GM12878 (cell line): ENCODE data around the gene SRCAP. TPM values are rescaled to one million over a fixed set of nuclear protein-coding genes. Genes with fewer than 3 reads are reported as not detected.

Source experiments
- CREB1 ChIP-seq: IDR thresholded peaks from 2 replicates; pipeline ENCODE4 v1.6.1; 2012; ENCODE audit warnings: low read depth, mild to moderate bottlenecking, inconsistent platforms
- HCFC1 ChIP-seq: fragments of 150-350 bp; IDR thresholded peaks from 2 replicates; pipeline ENCODE4 v1.6.1; 2014; ENCODE audit warnings: low read length
- HDAC6 ChIP-seq: fragments of 200-600 bp; sonication (generic); IDR thresholded peaks from one replicate; pipeline ENCODE4 v1.8.0; 2017; ENCODE audit warnings: antibody characterized with exemption; ENCODE audit not compliant: unreplicated experiment
- MEF2A ChIP-seq: IDR thresholded peaks from 2 replicates; pipeline ENCODE4 v1.6.1; 2011; ENCODE audit warnings: low read depth, mild to moderate bottlenecking, low read length, moderate library complexity; ENCODE audit not compliant: insufficient read depth
- MTA2 ChIP-seq: fragments of 450-650 bp; IDR thresholded peaks from 2 replicates; pipeline ENCODE4 v1.6.1; 2016; ENCODE audit warnings: low read depth, mild to moderate bottlenecking, moderate library complexity
- MYC ChIP-seq: IDR thresholded peaks from 2 replicates; pipeline ENCODE4 v1.6.1; 2011; ENCODE audit warnings: mild to moderate bottlenecking, low read length, moderate library complexity, inconsistent platforms; ENCODE audit not compliant: insufficient read depth, insufficient replicate concordance, insufficient read length, severe bottlenecking
- POLR2A ChIP-seq: IDR thresholded peaks from 2 replicates; pipeline ENCODE4 v1.6.1; 2011; ENCODE audit warnings: low read depth, mild to moderate bottlenecking, low read length
- POLR2AphosphoS2 ChIP-seq: IDR thresholded peaks from 2 replicates; pipeline ENCODE4 v1.6.1; 2011; ENCODE audit warnings: low read depth, mild to moderate bottlenecking, low read length, improper control_type of control experiment, moderate library complexity
- RAD51 ChIP-seq: fragments of 450-650 bp; IDR thresholded peaks from 2 replicates; pipeline ENCODE4 v1.6.1; 2016; ENCODE audit warnings: moderate library complexity, mild to moderate bottlenecking, inconsistent platforms
- RELA ChIP-seq: fragments of 450-650 bp; IDR thresholded peaks from 2 replicates; pipeline ENCODE4 v1.8.0; 2014; ENCODE audit warnings: borderline replicate concordance; ENCODE audit not compliant: partially characterized antibody
- SREBF1 ChIP-seq: IDR thresholded peaks from 2 replicates; pipeline ENCODE4 v1.6.1; 2012; ENCODE audit warnings: mild to moderate bottlenecking, low read length
- SRF ChIP-seq, 2 experiments: IDR thresholded peaks; 2 replicates each; pipeline ENCODE4 v1.6.1; 2011; ENCODE audit warnings: low read depth in 2 of 2, low read length in 2 of 2, mild to moderate bottlenecking in 1 of 2, moderate library complexity in 1 of 2
- SUZ12 ChIP-seq: fragments of 200-600 bp; sonication (generic); IDR thresholded peaks from one replicate; pipeline ENCODE4 v1.6.1; 2018; ENCODE audit warnings: antibody characterized with exemption, mild to moderate bottlenecking; ENCODE audit not compliant: unreplicated experiment
- YY1 ChIP-seq: IDR thresholded peaks from 2 replicates; pipeline ENCODE4 v1.6.1; 2011; ENCODE audit warnings: low read depth, mild to moderate bottlenecking, low read length
- ZBED1 ChIP-seq: IDR thresholded peaks from 2 replicates; pipeline ENCODE4 v1.6.1; 2016; ENCODE audit warnings: borderline replicate concordance
- polyA plus RNA-seq, 11 experiments: library from polyadenylated mRNA; depleted of rRNA in 4 of 11; unstranded in 6 of 11; stranded (reverse) in 5 of 11; fragments of >200 nt; fragmentation: Nextera tagmentation in 4 of 11; fragmentation: Illumina TruSeq in 1 of 11; extraction: Ambion mirVana in 4 of 11; extraction: Trizol in 1 of 11; gene quantifications; 1 replicate in 1 of 11; 2 replicates in 10 of 11; pipeline versions ENCODE4 v1.2.1 to v1.2.3, GENCODE V29; 2011 to 2016; ENCODE audit warnings: inconsistent platforms in 2 of 11, missing spikeins in 2 of 11, low read depth in 1 of 11
- total RNA-seq, 4 experiments: library from RNA; depleted of rRNA in 3 of 4; stranded (reverse); fragments of >200 nt in 3 of 4; fragmentation: Illumina TruSeq in 1 of 4; extraction: Trizol in 1 of 4; gene quantifications; 2 replicates each; pipeline versions ENCODE4 v1.2.1 to v1.2.3, GENCODE V29; 2013 to 2021
- TF ChIP-seq, protein P1 (sequence below): fragments of 450-650 bp; IDR thresholded peaks from 2 replicates; pipeline ENCODE4 v1.6.1; 2017; ENCODE audit warnings: borderline replicate concordance
- TF ChIP-seq, protein P2 (sequence below): fragments of 450-650 bp; IDR thresholded peaks from 2 replicates; pipeline ENCODE4 v1.6.1; 2017; ENCODE audit warnings: mild to moderate bottlenecking
- TF ChIP-seq, protein P3 (sequence below): fragments of 450-650 bp; IDR thresholded peaks from 2 replicates; pipeline ENCODE4 v1.6.1; 2016; ENCODE audit warnings: mild to moderate bottlenecking
- TF ChIP-seq, protein P4 (sequence below): IDR thresholded peaks from 2 replicates; pipeline ENCODE4 v1.6.1; 2011; ENCODE audit warnings: low read depth, mild to moderate bottlenecking, low read length, moderate library complexity, borderline replicate concordance; ENCODE audit errors: extremely low read depth
- TF ChIP-seq, protein P5 (sequence below): fragments of 150-350 bp; IDR thresholded peaks from 2 replicates; pipeline ENCODE4 v1.6.1; 2016; ENCODE audit warnings: low read depth, low read length

The SRCAP gene
- total and polyA plus RNA-seq, 10 of the 15 experiments (the other 5 are each of a cell fraction or from before 2014, with no cell fraction given) = 0.24 to 58.4 (median 11.6) TPM

DNA sequence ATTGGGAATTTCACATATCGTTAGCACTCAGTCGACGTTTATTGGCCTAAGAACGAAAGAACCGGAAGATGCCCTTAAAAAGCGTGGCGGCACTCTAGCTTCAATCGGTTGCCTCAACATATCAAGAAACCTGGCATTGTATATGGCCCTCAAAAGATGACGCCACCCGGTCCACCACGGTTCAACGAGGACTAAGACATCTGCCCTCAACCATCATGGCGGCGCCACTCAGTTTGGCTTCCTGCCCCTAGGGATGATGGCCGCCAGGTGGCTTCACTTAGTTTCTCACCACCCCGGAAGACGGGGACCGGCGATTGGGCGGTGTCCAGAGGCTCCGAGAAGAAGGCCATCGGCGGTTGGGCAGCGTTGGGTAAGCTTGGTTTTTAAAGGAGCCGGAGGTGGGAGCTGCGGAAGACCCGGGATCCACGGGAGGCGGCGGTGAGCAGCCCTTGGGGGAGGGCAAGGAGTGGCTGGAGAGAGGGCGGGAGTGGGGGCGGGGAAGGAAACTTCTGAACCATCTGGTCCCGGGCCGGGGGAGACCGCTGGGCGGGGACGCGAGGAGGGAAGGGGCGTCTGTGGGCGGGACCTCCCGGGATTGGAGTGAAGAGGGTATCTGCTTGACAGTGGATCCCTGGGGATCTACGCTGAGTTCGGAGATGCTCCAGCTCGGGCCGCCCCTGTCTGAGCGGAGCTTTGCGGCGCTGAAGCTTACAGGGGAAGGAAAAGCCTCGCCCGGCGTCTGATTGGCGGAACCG, 48.4 kb upstream of the SRCAP start, which contains the start of gene PRR14 (continued):
- TF ChIP-seq, protein P1, sequence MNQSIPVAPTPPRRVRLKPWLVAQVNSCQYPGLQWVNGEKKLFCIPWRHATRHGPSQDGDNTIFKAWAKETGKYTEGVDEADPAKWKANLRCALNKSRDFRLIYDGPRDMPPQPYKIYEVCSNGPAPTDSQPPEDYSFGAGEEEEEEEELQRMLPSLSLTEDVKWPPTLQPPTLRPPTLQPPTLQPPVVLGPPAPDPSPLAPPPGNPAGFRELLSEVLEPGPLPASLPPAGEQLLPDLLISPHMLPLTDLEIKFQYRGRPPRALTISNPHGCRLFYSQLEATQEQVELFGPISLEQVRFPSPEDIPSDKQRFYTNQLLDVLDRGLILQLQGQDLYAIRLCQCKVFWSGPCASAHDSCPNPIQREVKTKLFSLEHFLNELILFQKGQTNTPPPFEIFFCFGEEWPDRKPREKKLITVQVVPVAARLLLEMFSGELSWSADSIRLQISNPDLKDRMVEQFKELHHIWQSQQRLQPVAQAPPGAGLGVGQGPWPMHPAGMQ = no peak
- TF ChIP-seq POLR2A (peak; percentile 26; the same call in 1 of the 2 replicates), CREB1 (no peak), HDAC6 (no peak), MTA2 (no peak), YY1 (peak; percentile 100), SREBF1 (0 out of 2 replicates have a peak, but pooled peaks have one; percentile 30), MYC (no peak), RELA (peak; percentile 21), ZBED1 (no peak), RAD51 (peak; percentile 17; the same call in 1 of the 2 replicates), MEF2A (no peak), SRF (IDR thresholded peaks at IDR 0.05; ENCODE audit: low read depth in 2 of 2, low read length in 2 of 2) (peak; percentile 88 to 95), POLR2AphosphoS2 (no peak), SUZ12 (no peak), HCFC1 (peak; percentile 97)
- TF ChIP-seq, protein P2, sequence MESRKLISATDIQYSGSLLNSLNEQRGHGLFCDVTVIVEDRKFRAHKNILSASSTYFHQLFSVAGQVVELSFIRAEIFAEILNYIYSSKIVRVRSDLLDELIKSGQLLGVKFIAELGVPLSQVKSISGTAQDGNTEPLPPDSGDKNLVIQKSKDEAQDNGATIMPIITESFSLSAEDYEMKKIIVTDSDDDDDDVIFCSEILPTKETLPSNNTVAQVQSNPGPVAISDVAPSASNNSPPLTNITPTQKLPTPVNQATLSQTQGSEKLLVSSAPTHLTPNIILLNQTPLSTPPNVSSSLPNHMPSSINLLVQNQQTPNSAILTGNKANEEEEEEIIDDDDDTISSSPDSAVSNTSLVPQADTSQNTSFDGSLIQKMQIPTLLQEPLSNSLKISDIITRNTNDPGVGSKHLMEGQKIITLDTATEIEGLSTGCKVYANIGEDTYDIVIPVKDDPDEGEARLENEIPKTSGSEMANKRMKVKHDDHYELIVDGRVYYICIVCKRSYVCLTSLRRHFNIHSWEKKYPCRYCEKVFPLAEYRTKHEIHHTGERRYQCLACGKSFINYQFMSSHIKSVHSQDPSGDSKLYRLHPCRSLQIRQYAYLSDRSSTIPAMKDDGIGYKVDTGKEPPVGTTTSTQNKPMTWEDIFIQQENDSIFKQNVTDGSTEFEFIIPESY = no peak
- TF ChIP-seq, protein P3, sequence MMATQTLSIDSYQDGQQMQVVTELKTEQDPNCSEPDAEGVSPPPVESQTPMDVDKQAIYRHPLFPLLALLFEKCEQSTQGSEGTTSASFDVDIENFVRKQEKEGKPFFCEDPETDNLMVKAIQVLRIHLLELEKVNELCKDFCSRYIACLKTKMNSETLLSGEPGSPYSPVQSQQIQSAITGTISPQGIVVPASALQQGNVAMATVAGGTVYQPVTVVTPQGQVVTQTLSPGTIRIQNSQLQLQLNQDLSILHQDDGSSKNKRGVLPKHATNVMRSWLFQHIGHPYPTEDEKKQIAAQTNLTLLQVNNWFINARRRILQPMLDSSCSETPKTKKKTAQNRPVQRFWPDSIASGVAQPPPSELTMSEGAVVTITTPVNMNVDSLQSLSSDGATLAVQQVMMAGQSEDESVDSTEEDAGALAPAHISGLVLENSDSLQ = 0 out of 2 replicates have a peak, but pooled peaks have one; percentile 22
- TF ChIP-seq, protein P4, sequence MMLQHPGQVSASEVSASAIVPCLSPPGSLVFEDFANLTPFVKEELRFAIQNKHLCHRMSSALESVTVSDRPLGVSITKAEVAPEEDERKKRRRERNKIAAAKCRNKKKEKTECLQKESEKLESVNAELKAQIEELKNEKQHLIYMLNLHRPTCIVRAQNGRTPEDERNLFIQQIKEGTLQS = no peak
- TF ChIP-seq, protein P5, sequence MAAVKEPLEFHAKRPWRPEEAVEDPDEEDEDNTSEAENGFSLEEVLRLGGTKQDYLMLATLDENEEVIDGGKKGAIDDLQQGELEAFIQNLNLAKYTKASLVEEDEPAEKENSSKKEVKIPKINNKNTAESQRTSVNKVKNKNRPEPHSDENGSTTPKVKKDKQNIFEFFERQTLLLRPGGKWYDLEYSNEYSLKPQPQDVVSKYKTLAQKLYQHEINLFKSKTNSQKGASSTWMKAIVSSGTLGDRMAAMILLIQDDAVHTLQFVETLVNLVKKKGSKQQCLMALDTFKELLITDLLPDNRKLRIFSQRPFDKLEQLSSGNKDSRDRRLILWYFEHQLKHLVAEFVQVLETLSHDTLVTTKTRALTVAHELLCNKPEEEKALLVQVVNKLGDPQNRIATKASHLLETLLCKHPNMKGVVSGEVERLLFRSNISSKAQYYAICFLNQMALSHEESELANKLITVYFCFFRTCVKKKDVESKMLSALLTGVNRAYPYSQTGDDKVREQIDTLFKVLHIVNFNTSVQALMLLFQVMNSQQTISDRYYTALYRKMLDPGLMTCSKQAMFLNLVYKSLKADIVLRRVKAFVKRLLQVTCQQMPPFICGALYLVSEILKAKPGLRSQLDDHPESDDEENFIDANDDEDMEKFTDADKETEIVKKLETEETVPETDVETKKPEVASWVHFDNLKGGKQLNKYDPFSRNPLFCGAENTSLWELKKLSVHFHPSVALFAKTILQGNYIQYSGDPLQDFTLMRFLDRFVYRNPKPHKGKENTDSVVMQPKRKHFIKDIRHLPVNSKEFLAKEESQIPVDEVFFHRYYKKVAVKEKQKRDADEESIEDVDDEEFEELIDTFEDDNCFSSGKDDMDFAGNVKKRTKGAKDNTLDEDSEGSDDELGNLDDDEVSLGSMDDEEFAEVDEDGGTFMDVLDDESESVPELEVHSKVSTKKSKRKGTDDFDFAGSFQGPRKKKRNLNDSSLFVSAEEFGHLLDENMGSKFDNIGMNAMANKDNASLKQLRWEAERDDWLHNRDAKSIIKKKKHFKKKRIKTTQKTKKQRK = no peak
